NT2/D1 (cell line): ENCODE measurements around the gene CNNM3.

ENCODE experiments used
- DNase-seq: peaks from one replicate; pipeline ENCODE4 v3.0.0-alpha.2; 2011; ENCODE audit warnings: low read depth, low spot score
- H3K27me3 ChIP-seq: 2 replicates; pipeline ENCODE4 v1.6.0; 2011; ENCODE audit warnings: mild to moderate bottlenecking; ENCODE audit not compliant: insufficient read length, insufficient read depth
- H3K36me3 ChIP-seq: 2 replicates; pipeline ENCODE4 v1.6.1; 2011; ENCODE audit warnings: mild to moderate bottlenecking, low read length, mixed read lengths; ENCODE audit not compliant: insufficient read depth, insufficient read length
- H3K4me1 ChIP-seq: 2 replicates; pipeline ENCODE4 v1.5.1; 2011; ENCODE audit not compliant: insufficient read depth, insufficient read length
- H3K4me3 ChIP-seq: 2 replicates; pipeline ENCODE4 v1.5.1; 2011; ENCODE audit warnings: low read depth; ENCODE audit not compliant: insufficient read length
- H3K9ac ChIP-seq: 2 replicates; pipeline ENCODE4 v1.6.0; 2011; ENCODE audit warnings: low read depth; ENCODE audit not compliant: insufficient read length
- H3K9me3 ChIP-seq: 2 replicates; pipeline ENCODE4 v1.5.1; 2011; ENCODE audit warnings: mild to moderate bottlenecking, low read length; ENCODE audit not compliant: insufficient read depth
- SUZ12 ChIP-seq: IDR thresholded peaks from 2 replicates; pipeline ENCODE4 v1.6.1; 2011; ENCODE audit not compliant: insufficient read length, insufficient read depth; ENCODE audit errors: extremely low read depth
- YY1 ChIP-seq: IDR thresholded peaks from 2 replicates; pipeline ENCODE4 v1.6.1; 2011; ENCODE audit not compliant: insufficient read length, insufficient read depth
- ZNF274 ChIP-seq: IDR thresholded peaks from 2 replicates; pipeline ENCODE4 v1.6.1; 2011; ENCODE audit warnings: mild to moderate bottlenecking, low read depth, low read length

CNNM3 gene

DNA sequence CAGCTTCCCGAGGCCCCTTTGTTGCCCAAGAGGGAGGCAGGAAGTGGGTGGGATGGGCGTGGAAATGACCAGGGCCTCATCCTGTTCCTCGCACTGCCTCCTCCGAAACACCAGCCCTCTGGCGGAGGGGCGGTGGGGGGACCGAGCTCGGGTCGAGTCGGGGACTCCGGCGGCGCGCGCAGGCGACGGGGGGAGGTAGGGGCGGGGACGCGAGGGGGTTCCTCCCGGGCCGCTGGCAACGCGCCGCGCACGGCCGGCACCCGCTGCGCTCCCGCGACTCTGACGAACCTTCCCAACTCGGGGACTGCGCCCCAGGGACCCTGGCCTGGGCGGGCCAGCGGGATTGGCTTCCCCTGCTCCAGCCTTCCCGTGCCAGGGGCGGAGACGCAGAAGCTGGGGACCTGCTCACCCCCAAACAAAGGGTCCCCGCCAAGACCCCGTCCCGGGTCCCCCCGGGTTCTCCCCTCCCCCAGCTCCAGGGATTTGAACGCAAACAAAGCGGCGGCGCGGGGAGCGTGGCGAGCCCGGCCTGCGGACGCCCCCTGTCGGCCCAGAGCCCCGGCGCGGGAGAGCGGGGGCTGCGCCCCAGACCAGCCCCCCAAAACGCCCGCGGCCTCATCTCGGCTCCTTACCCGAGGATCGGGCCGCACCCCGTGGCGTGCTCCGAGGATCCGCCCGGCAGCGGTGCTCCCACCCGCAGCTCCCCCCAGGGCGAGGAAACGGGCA is 52.6 kb downstream of the CNNM3 start:
- TF ChIP-seq SUZ12 (no peak), ZNF274 (no peak), YY1 (no peak)
- peaks cover 43% of the 10 kb centered on the region for H3K36me3 ChIP-seq
- H3K9ac ChIP-seq = peak overlapping the region; percentile 90

DNA sequence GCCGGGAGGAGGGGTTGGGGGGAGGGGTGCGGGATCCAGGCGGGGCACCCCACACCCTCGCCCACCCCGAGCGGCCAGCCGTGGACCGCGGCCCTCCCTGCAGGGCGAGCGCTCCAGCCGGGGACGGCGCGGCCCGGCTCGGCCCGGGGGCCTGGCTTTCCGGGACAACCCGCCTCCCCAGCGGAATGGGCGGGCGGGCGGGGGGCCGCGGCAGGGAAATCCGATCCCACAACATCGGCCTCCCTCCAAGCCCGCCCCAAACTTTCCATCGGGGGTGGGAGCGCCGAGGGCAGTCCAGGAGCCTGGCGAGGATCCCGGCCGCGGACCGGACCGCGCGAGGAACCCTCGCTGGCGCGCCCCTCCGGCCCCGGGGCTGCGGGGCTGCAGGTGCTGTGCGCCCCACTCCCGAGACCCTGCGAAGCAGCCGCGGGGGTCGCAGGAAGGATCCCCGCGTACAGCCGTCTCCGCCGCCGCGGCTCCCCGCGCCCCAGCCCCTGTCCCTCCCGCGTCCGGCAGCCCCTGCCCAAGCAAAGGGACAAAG is 53.3 kb downstream of the CNNM3 start:
- H3K4me3 ChIP-seq = peak overlapping the region; percentile 83
- no peak for DNase-seq
- peaks cover 3% of the 10 kb centered on the region for H3K27me3 ChIP-seq
- no peak for TF ChIP-seq SUZ12
- TF ChIP-seq ZNF274 = no peak
- TF ChIP-seq YY1 = no peak
- peaks cover 37% of the 10 kb centered on the region for H3K36me3 ChIP-seq
- no peaks in the 10 kb centered on the region for H3K9me3 ChIP-seq
- peak overlapping the region; percentile 90 for H3K9ac ChIP-seq
- peaks cover 27% of the 10 kb centered on the region for H3K4me1 ChIP-seq

More for the DNA sequence above, 52.6 kb downstream of the CNNM3 start:
- Histone ChIP-seq H3K9me3 (no peaks in the 10 kb centered on the region), H3K27me3 (peaks cover 3% of the 10 kb centered on the region), H3K4me3 (peak overlapping the region; percentile 83), H3K4me1 (peaks cover 23% of the 10 kb centered on the region)
- no peak for DNase-seq

DNA sequence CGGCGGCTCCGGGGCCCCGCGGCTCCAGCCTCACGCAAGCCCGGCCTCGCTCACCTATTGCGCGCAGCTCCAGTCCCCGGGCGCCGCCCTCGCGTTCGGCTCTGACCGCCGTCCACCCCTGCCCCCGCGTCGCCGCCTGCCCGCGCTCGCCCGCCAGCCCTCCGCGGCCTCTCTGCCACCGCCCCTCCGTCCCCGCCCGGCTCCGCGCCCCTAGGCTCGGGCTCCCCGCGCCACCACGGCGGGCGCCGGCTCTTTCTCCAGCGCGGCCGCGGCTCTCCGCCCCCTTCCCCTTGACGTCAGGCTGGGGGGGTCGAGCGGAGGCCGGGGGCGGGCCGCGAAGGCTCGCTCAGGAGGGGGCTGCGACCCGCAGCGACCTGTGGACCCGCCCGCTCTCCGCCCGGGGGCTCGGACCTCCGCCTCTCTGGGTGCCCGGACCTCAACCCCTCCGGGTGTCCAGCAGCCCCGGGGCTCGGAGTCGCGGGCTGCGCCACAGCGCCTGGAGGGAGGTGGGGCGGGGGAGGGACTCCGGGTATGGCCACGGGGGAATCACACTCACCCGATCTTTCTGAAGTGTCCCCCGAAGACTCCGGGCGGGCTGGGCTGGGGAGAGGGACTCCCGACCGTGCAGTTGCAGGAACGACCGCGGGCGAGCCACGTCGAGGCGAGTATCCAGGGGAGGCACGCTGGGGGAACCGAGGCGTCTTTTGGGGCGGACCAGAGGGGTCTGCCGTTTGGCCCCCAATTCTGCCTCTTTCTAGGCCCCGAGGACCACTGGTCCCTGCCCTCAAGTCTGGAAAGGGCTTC is 54.0 kb downstream of the CNNM3 start, which contains the start of gene SEMA4C:
SEMA4C (minus strand) TSS at position 259 of the 804 bp plus-strand sequence. CDS start 2,194 bp downstream, outside the sequence.
- peaks cover 30% of the 10 kb centered on the region for H3K36me3 ChIP-seq
- DNase-seq = no peak
- peak within 1 kb of the TSS; percentile 90 for H3K9ac ChIP-seq
- peak within 1 kb of the TSS; percentile 83 for H3K4me3 ChIP-seq
- peaks cover 29% of the 10 kb centered on the region for H3K4me1 ChIP-seq
- peaks cover 3% of the 10 kb centered on the region for H3K27me3 ChIP-seq
- H3K9me3 ChIP-seq = no peaks in the 10 kb centered on the region
- no peak for TF ChIP-seq SUZ12

DNA sequence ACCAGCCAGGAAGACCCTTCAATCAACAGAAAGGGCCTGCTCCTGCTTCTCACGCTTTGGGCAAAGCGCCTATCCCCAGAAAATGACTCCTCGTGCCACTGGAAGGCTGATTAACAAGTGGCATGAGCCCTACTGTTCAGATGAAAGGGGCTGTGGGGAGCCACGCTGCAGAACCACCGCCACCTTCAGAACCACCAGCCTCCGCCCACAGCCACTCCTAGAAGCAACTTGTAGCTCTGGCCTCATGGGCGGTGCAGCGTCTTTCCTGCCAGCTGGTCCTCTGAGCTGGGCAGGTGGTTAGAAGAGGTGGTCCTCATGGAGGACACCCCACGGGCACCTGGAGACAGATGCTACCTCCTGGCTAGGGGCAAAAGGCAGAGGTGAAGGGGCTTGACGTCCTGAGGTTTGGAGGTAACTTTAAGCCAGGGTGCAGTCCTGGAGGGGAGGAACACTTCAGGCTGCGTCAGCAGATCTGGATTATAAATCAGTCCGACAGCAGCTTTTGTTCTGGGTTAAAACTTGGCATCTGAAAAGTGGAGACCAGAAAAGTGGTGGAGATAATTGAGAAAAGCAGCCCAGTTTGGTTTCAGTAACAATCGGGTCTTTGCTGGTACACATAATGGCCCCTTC is 54.7 kb downstream of the CNNM3 start:
- DNase-seq = no peak
- Histone ChIP-seq H3K4me3 (peak overlapping the region; percentile 83), H3K9ac (peak overlapping the region; percentile 86)

DNA sequence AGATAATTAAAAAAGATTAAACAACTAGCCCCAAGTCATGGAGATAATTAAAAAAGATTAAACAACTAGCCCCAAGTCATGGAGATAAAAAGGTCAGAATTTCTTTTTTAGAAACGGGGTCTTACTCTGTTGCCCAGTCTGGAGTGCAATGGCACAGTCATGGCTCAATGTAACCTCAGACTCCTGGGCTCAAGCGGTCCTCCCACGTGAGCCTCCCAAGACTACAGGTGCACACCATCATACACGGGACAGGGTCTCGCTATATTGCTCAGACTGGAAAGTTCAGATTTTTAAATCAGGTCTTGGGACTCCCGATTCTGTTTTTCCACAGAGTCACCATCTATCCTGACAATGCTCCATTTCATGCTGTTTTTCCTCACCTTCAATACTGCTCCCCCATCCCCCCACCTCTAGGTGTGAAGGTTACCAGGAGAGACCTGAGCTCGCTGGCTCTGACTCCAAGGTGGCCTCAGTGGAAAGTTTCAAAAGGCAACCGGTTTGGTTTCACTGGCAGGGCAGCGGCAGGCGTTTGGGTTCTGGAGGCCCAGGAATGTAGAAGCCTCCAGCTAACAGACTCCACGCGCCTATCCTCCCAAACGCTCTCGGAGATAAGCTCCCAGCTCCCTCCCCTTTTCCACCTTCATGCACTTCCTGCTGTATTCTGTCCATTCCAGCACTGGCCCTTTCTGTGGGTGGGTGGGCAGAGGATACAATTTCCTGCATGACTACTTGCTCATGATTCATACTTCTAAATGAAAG is 56.7 kb downstream of the CNNM3 start:
- Histone ChIP-seq H3K4me1 (peaks cover 32% of the 10 kb centered on the region), H3K9me3 (no peaks in the 10 kb centered on the region), H3K36me3 (peaks cover 3% of the 10 kb centered on the region), H3K4me3 (no peak overlapping the region), H3K27me3 (peaks cover 3% of the 10 kb centered on the region), H3K9ac (no peak overlapping the region)
- DNase-seq = no peak
- no peak for TF ChIP-seq SUZ12
- TF ChIP-seq ZNF274 = no peak
- no peak for TF ChIP-seq YY1

More for the DNA sequence above, 54.7 kb downstream of the CNNM3 start:
- H3K36me3 ChIP-seq = peaks cover 23% of the 10 kb centered on the region
- peaks cover 32% of the 10 kb centered on the region for H3K4me1 ChIP-seq
- H3K9me3 ChIP-seq = no peaks in the 10 kb centered on the region
- H3K27me3 ChIP-seq = peaks cover 3% of the 10 kb centered on the region
- TF ChIP-seq SUZ12 (no peak), YY1 (no peak), ZNF274 (no peak)

DNA sequence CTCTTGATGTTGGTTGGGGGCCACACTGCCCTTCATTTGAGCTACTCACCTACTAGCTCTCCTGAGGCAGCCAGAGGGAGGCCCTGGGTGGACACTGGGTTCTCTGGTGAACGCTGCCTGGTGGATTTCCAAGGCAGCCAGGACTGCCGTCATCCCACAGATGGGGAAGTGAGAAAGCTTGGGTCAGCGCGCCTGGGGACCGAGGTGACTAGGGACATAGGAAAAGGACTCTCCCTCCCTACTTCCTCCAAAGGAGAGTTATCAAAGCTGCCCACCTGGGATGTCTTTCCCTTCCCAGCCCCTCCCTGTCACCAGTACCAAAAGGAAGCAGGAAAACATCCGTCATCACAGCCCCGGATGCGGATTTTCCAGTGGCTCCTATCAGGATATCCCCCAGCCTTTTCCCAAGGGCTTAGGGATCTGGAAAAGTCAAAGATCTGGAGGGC is 57.6 kb downstream of the CNNM3 start:
- no peak for TF ChIP-seq ZNF274
- TF ChIP-seq SUZ12 = no peak
- TF ChIP-seq YY1 = no peak
- H3K9ac ChIP-seq = peak overlapping the region; percentile 28
- peaks cover 38% of the 10 kb centered on the region for H3K4me1 ChIP-seq
- no peaks in the 10 kb centered on the region for H3K9me3 ChIP-seq
- H3K27me3 ChIP-seq = peaks cover 7% of the 10 kb centered on the region
- no peak overlapping the region for H3K4me3 ChIP-seq
- no peaks in the 10 kb centered on the region for H3K36me3 ChIP-seq
- DNase-seq = no peak
